Stomach (tissue), 9 donors: Measurements from ENCODE around the gene MAP1LC3B. TPM values are rescaled to one million over a fixed set of nuclear protein-coding genes. Genes with fewer than 3 reads are reported as not detected.

Experiments used
- DNase-seq, 2 donors: peaks; one replicate each; pipeline versions ENCODE4 v3.0.0 to v3.0.0-alpha.2; 2013 to 2019
- H3K27ac ChIP-seq, 5 donors: fragments of 200-600 bp in 4 of 5; sonication (generic) in 4 of 5; one replicate each; pipeline ENCODE4 v1.5.1; 2013 to 2019; ENCODE audit warnings: mild to moderate bottlenecking in 1 of 5, moderate library complexity in 1 of 5
- H3K27me3 ChIP-seq, 3 donors: fragments of 200-600 bp; sonication (generic); one replicate each; pipeline ENCODE4 v1.5.1; 2017 to 2019; ENCODE audit warnings: mixed run types in 1 of 3
- H3K36me3 ChIP-seq, 4 donors: fragments of 200-600 bp; sonication (generic); 1 replicate in 3 of 4; 2 replicates in 1 of 4; pipeline ENCODE4 v1.5.1; 2016 to 2019
- H3K4me1 ChIP-seq, 4 donors: fragments of 200-600 bp; sonication (generic); one replicate each; pipeline ENCODE4 v1.5.1; 2016 to 2019
- H3K4me3 ChIP-seq, 4 donors: fragments of 200-600 bp; sonication (generic) in 3 of 4; one replicate each; pipeline ENCODE4 v1.5.1; 2016 to 2019; ENCODE audit warnings: mild to moderate bottlenecking in 1 of 4
- H3K9me3 ChIP-seq, 4 donors: fragments of 200-600 bp; sonication (generic); one replicate each; pipeline ENCODE4 v1.5.1; 2016 to 2019
- CTCF ChIP-seq, 7 experiments: fragments of 450-650 bp in 4 of 7; fragments of 200-600 bp in 3 of 7; sonication (generic) in 3 of 7; IDR thresholded peaks; one replicate each; pipeline ENCODE4 v1.5.1; 2016 to 2019; ENCODE audit warnings: antibody characterized with exemption in 7 of 7, control low read depth in 2 of 7, mild to moderate bottlenecking in 1 of 7
- EP300 ChIP-seq: sonication (generic); formaldehyde crosslinking; IDR thresholded peaks from one replicate; pipeline ENCODE4 v1.6.1; 2017; ENCODE audit warnings: antibody characterized with exemption
- POLR2A ChIP-seq, 4 donors: fragments of 450-650 bp; IDR thresholded peaks; one replicate each; pipeline ENCODE4 v1.6.1; 2016; ENCODE audit warnings: antibody characterized with exemption in 4 of 4, control low read depth in 2 of 4, mild to moderate bottlenecking in 1 of 4, moderate library complexity in 1 of 4
- POLR2AphosphoS5 ChIP-seq, 3 donors: sonication (generic); formaldehyde crosslinking; IDR thresholded peaks; one replicate each; pipeline ENCODE4 v1.6.1; 2016; ENCODE audit warnings: antibody characterized with exemption in 3 of 3
- WGBS, 5 donors: extraction: QIAGEN DNeasy Blood & Tissue Kit in 3 of 5; methylation state at CpG; one replicate each; pipeline versions ENCODE4 v1.1.5 to v1.1.7; 2013 to 2018; 5-methylcytosine and 5-hydroxymethylcytosine counted together
- intact Hi-C: fragments of 100-400 bp; cut with DNase I; formaldehyde crosslinking; loops from one replicate; pipeline ENCODE4 v1.15.1; 2023; ENCODE audit warnings: low total_unique reads
- polyA plus RNA-seq, 3 donors: library from polyadenylated mRNA; stranded (reverse); fragments of 200-250 nt; gene quantifications; one replicate each; pipeline ENCODE4 v1.2.3, GENCODE V29; 2013
- total RNA-seq, 5 donors: library from RNA; depleted of rRNA; stranded (reverse); fragments of >200 nt; gene quantifications; one replicate each; pipeline versions ENCODE4 v1.1.0 to v1.2.3, GENCODE V29; 2014 to 2016
- donor health status: healthy with polysubstance abuse.
- donor health status: Bipolar disorder and iron deficiency.
- donor health status: healthy.

The MAP1LC3B gene
- total and polyA plus RNA-seq, 8 donors, result 24.6 to 111 (median 50.1) TPM

GRCh38 chr16:87411375-87412271, 19.5 kb downstream of the MAP1LC3B start:
- H3K27ac ChIP-seq, result no peak overlapping the region
- WGBS, 5 donors, result 83 to 91% (median 86%) methylated on average over 46 to 49 of the region's 49 CpGs
- intact Hi-C loops, result loop anchor here (10.0 kb wide), 1 partner anchor 223 kb away; no protein-coding TSS in a partner anchor
- no peak for DNase-seq
- TF ChIP-seq CTCF (IDR thresholded peaks at IDR 0.05), result no peak
- no peak for TF ChIP-seq POLR2A (IDR thresholded peaks at IDR 0.05)
- TF ChIP-seq POLR2AphosphoS5 (IDR thresholded peaks at IDR 0.05), result no peak
- TF ChIP-seq EP300, result no peak
- no peaks in the 10 kb centered on the region for H3K27me3 ChIP-seq
- no peaks in the 10 kb centered on the region for H3K9me3 ChIP-seq
- H3K4me1 ChIP-seq, result peaks cover 0 to 14% (median 2%) of the 10 kb centered on the region in 4 donors
- H3K36me3 ChIP-seq, result peaks cover 51 to 98% (median 94%) of the 10 kb centered on the region in 4 donors
- no peak overlapping the region for H3K4me3 ChIP-seq

GRCh38 chr16:87412371-87412995, 20.3 kb downstream of the MAP1LC3B start:
- WGBS, 5 donors, result 87 to 90% (median 90%) methylated on average over 25 to 31 of the region's 31 CpGs
- intact Hi-C loops, result loop anchor here (10.0 kb wide), 1 partner anchor 222 kb away; no protein-coding TSS in a partner anchor
- DNase-seq, result no peak
- Histone ChIP-seq H3K27ac (no peak overlapping the region), H3K4me3 (no peak overlapping the region), H3K4me1 (peaks cover 0 to 11% (median 3%) of the 10 kb centered on the region in 4 donors), H3K9me3 (no peaks in the 10 kb centered on the region), H3K36me3 (peaks cover 56 to 98% (median 94%) of the 10 kb centered on the region in 4 donors), H3K27me3 (no peaks in the 10 kb centered on the region)
- TF ChIP-seq POLR2A (IDR thresholded peaks at IDR 0.05) (no peak), CTCF (IDR thresholded peaks at IDR 0.05) (no peak), EP300 (no peak), POLR2AphosphoS5 (IDR thresholded peaks at IDR 0.05) (no peak)

- TF ChIP-seq POLR2AphosphoS5 (IDR thresholded peaks at IDR 0.05), result no peak
- no peak for TF ChIP-seq POLR2A (IDR thresholded peaks at IDR 0.05)
- no peak for TF ChIP-seq CTCF (IDR thresholded peaks at IDR 0.05)
- TF ChIP-seq EP300, result no peak
- 90 to 94% (median 92%) methylated on average over 14 to 27 of the region's 27 CpGs for WGBS, 5 donors
- Histone ChIP-seq H3K4me3 (no peak overlapping the region), H3K27ac (no peak overlapping the region), H3K9me3 (no peaks in the 10 kb centered on the region), H3K27me3 (no peaks in the 10 kb centered on the region), H3K4me1 (peaks cover 0 to 11% (median 0%) of the 10 kb centered on the region in 4 donors), H3K36me3 (peaks cover 60 to 98% (median 95%) of the 10 kb centered on the region in 4 donors)
- no peak for DNase-seq
- intact Hi-C loops, result loop anchor here (10.0 kb wide), 1 partner anchor 222 kb away; no protein-coding TSS in a partner anchor
These were observed 20.9 kb downstream of the MAP1LC3B start for GRCh38 chr16:87412996-87413421.

- no peak for DNase-seq
These were observed 22.1 kb downstream of the MAP1LC3B start for GRCh38 chr16:87414251-87414680.

More at GRCh38 chr16:87414251-87414680, 22.1 kb downstream of the MAP1LC3B start:
- H3K27ac ChIP-seq, result no peak overlapping the region
- no peak overlapping the region for H3K4me3 ChIP-seq
- H3K36me3 ChIP-seq, result peaks cover 67 to 100% (median 98%) of the 10 kb centered on the region in 4 donors
- intact Hi-C loops, result loop anchor here (10.0 kb wide), 1 partner anchor 221 kb away; no protein-coding TSS in a partner anchor
- H3K4me1 ChIP-seq, result peaks cover 0 to 11% (median 0%) of the 10 kb centered on the region in 4 donors
- 79 to 85% (median 83%) methylated on average over 24 of the region's 24 CpGs for WGBS, 5 donors
- no peaks in the 10 kb centered on the region for H3K27me3 ChIP-seq
- TF ChIP-seq POLR2A (IDR thresholded peaks at IDR 0.05), result no peak
- no peak for TF ChIP-seq POLR2AphosphoS5 (IDR thresholded peaks at IDR 0.05)
- TF ChIP-seq EP300, result no peak
- no peak for TF ChIP-seq CTCF (IDR thresholded peaks at IDR 0.05)
- no peaks in the 10 kb centered on the region for H3K9me3 ChIP-seq
